GM12878 (cell line): ENCODE data around the gene CCR2. TPM values are rescaled to one million over a fixed set of nuclear protein-coding genes. Genes with fewer than 3 reads are reported as not detected.

Source experiments
- ATAC-seq: fragments of 200-7000 bp; cut with Tn5 transposase; 3 replicates; pipeline ENCODE4 v1.9.1; 2020; ENCODE audit warnings: mild to moderate bottlenecking, moderate library complexity
- BruUV-seq: library from RNA; stranded (reverse); fragments of 400-500 nt; replicated peaks from 2 replicates; lab custom pipeline; 2021; lab: Mats Ljungman, UMichigan
- CTCF ChIA-PET: fragments of 300-600 bp; sonication (Branson Sonifier 250); formaldehyde crosslinking; extraction: SDS; loops from one replicate; lab custom pipeline; 2021; ENCODE audit warnings: inconsistent platforms; lab: Yijun Ruan, JAX
- POLR2A ChIA-PET: fragments of 350-600 bp; formaldehyde crosslinking; extraction: SDS; loops from one replicate; lab custom pipeline; 2021; ENCODE audit warnings: inconsistent platforms; lab: Charles Lee
- RAD21 ChIA-PET: fragments of 300-600 bp; sonication (Branson Sonifier 250); formaldehyde crosslinking; loops from one replicate; lab custom pipeline; 2023; ENCODE audit warnings: antibody characterized with exemption; ENCODE audit not compliant: unreplicated experiment; lab: Charles Lee
- SMC1A ChIA-PET: fragments of 300-600 bp; sonication (Branson Sonifier 250); formaldehyde crosslinking; loops from one replicate; lab custom pipeline; 2023; ENCODE audit not compliant: unreplicated experiment, uncharacterized antibody; lab: Charles Lee
- DNase-seq: peaks from one replicate; pipeline ENCODE4 v3.0.0-alpha.2; 2011; ENCODE audit warnings: low read depth, low spot score
- FAIRE-seq: peaks from 3 replicates; lab custom pipeline; 2011; peaks lifted over from hg19 to GRCh38; lab: Jason Lieb, UNC
- H2AFZ ChIP-seq: 2 replicates; pipeline ENCODE4 v1.6.0; 2011; ENCODE audit warnings: low read depth, low read length, control low read depth; ENCODE audit not compliant: control insufficient read depth
- H3K27ac ChIP-seq: 2 replicates; pipeline ENCODE4 v1.5.1; 2011; ENCODE audit warnings: control low read depth; ENCODE audit not compliant: control insufficient read depth, insufficient read depth
- H3K27me3 ChIP-seq, 2 experiments: replicated peaks in 1 of 2; 2 replicates each; pipeline versions ENCODE4 v1.6.0 to v1.6.1; 2011; ENCODE audit warnings: low read length in 1 of 2; ENCODE audit not compliant: control insufficient read depth in 2 of 2, insufficient read depth in 2 of 2
- H3K36me3 ChIP-seq, 2 experiments: 2 replicates each; pipeline ENCODE4 v1.5.1; 2011; ENCODE audit warnings: low read length in 1 of 2; ENCODE audit not compliant: control insufficient read depth in 2 of 2, insufficient read depth in 2 of 2
- H3K4me1 ChIP-seq: 2 replicates; pipeline ENCODE4 v1.6.1; 2011; ENCODE audit warnings: mild to moderate bottlenecking, low read length, moderate library complexity, mixed read lengths; ENCODE audit not compliant: control insufficient read depth, insufficient read depth
- H3K4me2 ChIP-seq: 2 replicates; pipeline ENCODE4 v1.6.0; 2011; ENCODE audit warnings: control low read depth; ENCODE audit not compliant: control insufficient read depth, insufficient read depth
- H3K4me3 ChIP-seq: fragments of 200-600 bp; sonication (generic); 2 replicates; pipeline ENCODE4 v1.5.1; 2016
- H3K79me2 ChIP-seq: 2 replicates; pipeline ENCODE4 v1.6.0; 2011; ENCODE audit warnings: low read length; ENCODE audit not compliant: control insufficient read depth, insufficient read depth
- H3K9ac ChIP-seq: 2 replicates; pipeline ENCODE4 v1.8.0; 2011; ENCODE audit warnings: low read length, control low read depth, mixed read lengths; ENCODE audit not compliant: control insufficient read depth, insufficient read depth
- H3K9me3 ChIP-seq: replicated peaks from 3 replicates; pipeline ENCODE4 v1.5.1; 2011; ENCODE audit warnings: mild to moderate bottlenecking, low read length; ENCODE audit not compliant: control insufficient read depth, insufficient read depth
- H4K20me1 ChIP-seq: 2 replicates; pipeline ENCODE4 v1.6.0; 2011; ENCODE audit not compliant: control insufficient read depth, insufficient read depth
- BACH1 ChIP-seq: fragments of 450-650 bp; IDR thresholded peaks from 2 replicates; pipeline ENCODE4 v1.6.1; 2017; ENCODE audit warnings: mild to moderate bottlenecking, borderline replicate concordance
- BCL3 ChIP-seq: IDR thresholded peaks from 2 replicates; pipeline ENCODE4 v1.6.1; 2011; ENCODE audit warnings: borderline replicate concordance, low read depth, mild to moderate bottlenecking, moderate library complexity, low read length; ENCODE audit not compliant: insufficient read depth, poor library complexity, severe bottlenecking
- CEBPZ ChIP-seq: fragments of 150-350 bp; IDR thresholded peaks from 2 replicates; pipeline ENCODE4 v1.6.1; 2016; ENCODE audit warnings: low read depth, low read length
- CHD1 ChIP-seq: IDR thresholded peaks from 2 replicates; pipeline ENCODE4 v1.6.1; 2012; ENCODE audit warnings: low read depth, low read length, improper control_type of control experiment
- CREM ChIP-seq: IDR thresholded peaks from 2 replicates; pipeline ENCODE4 v1.6.1; 2014; ENCODE audit warnings: antibody characterized with exemption, low read depth
- E2F4 ChIP-seq: IDR thresholded peaks from 2 replicates; pipeline ENCODE4 v1.6.1; 2012; ENCODE audit warnings: low read depth, low read length, improper control_type of control experiment
- EP300 ChIP-seq, 2 experiments: fragments of 150-350 bp in 1 of 2; IDR thresholded peaks; 2 replicates each; pipeline ENCODE4 v1.6.1; 2011 to 2012; ENCODE audit warnings: low read depth in 2 of 2, low read length in 2 of 2, borderline replicate concordance in 1 of 2, improper control_type of control experiment in 1 of 2, inconsistent platforms in 1 of 2; ENCODE audit not compliant: control insufficient read depth in 1 of 2
- JUNB ChIP-seq: IDR thresholded peaks from 2 replicates; pipeline ENCODE4 v1.6.1; 2016; ENCODE audit warnings: antibody characterized with exemption, mild to moderate bottlenecking
- JUND ChIP-seq: IDR thresholded peaks from 2 replicates; pipeline ENCODE4 v1.6.1; 2012; ENCODE audit warnings: low read depth, mild to moderate bottlenecking, low read length, improper control_type of control experiment, moderate library complexity
- MEF2B ChIP-seq: fragments of 450-650 bp; IDR thresholded peaks from 2 replicates; pipeline ENCODE4 v1.6.1; 2018; ENCODE audit warnings: mild to moderate bottlenecking, moderate library complexity; ENCODE audit not compliant: partially characterized antibody, poor library complexity, severe bottlenecking
- NRF1 ChIP-seq: conservative IDR thresholded peaks from 2 replicates; pipeline ENCODE4 v1.6.1; 2011; ENCODE audit warnings: mild to moderate bottlenecking, low read depth, low read length, improper control_type of control experiment
- POU2F2 ChIP-seq: IDR thresholded peaks from 3 replicates; pipeline ENCODE4 v1.6.1; 2011; ENCODE audit warnings: low read depth, mild to moderate bottlenecking, low read length, borderline replicate concordance
- RCOR1 ChIP-seq: conservative IDR thresholded peaks from 2 replicates; pipeline ENCODE4 v1.6.1; 2012; ENCODE audit warnings: low read depth, low read length, improper control_type of control experiment
- RELA ChIP-seq: fragments of 450-650 bp; IDR thresholded peaks from 2 replicates; pipeline ENCODE4 v1.8.0; 2014; ENCODE audit warnings: borderline replicate concordance; ENCODE audit not compliant: partially characterized antibody
- SPI1 ChIP-seq: IDR thresholded peaks from 2 replicates; pipeline ENCODE4 v1.6.1; 2011; ENCODE audit warnings: low read depth, mild to moderate bottlenecking, low read length, moderate library complexity, borderline replicate concordance; ENCODE audit not compliant: insufficient read depth
- SUZ12 ChIP-seq: fragments of 200-600 bp; sonication (generic); IDR thresholded peaks from one replicate; pipeline ENCODE4 v1.6.1; 2018; ENCODE audit warnings: antibody characterized with exemption, mild to moderate bottlenecking; ENCODE audit not compliant: unreplicated experiment
- ZBED1 ChIP-seq: IDR thresholded peaks from 2 replicates; pipeline ENCODE4 v1.6.1; 2016; ENCODE audit warnings: borderline replicate concordance
- WGBS: methylation state at CpG from one replicate; pipeline ENCODE4 v1.1.6; 2016; ENCODE audit warnings: low lambda C conversion rate; ENCODE audit not compliant: insufficient replicate concordance, insufficient coverage; ENCODE audit errors: missing lambda C conversion rate; 5-methylcytosine and 5-hydroxymethylcytosine counted together
- in situ Hi-C: fragments of 300-500 bp; cut with MboI; formaldehyde crosslinking; loops from 9 replicates; pipeline ENCODE4 v1.14.3; 2018; ENCODE audit warnings: mixed read lengths
- intact Hi-C: fragments of 100-400 bp; cut with micrococcal nuclease; formaldehyde crosslinking; loops from one replicate; pipeline ENCODE4 v1.14.2; 2022; ENCODE audit not compliant: unreplicated experiment
- polyA plus RNA-seq, 11 experiments: library from polyadenylated mRNA; depleted of rRNA in 4 of 11; unstranded in 6 of 11; stranded (reverse) in 5 of 11; fragments of >200 nt; fragmentation: Nextera tagmentation in 4 of 11; fragmentation: Illumina TruSeq in 1 of 11; extraction: Ambion mirVana in 4 of 11; extraction: Trizol in 1 of 11; gene quantifications; 1 replicate in 1 of 11; 2 replicates in 10 of 11; pipeline versions ENCODE4 v1.2.1 to v1.2.3, GENCODE V29; 2011 to 2016; ENCODE audit warnings: inconsistent platforms in 2 of 11, missing spikeins in 2 of 11, low read depth in 1 of 11
- total RNA-seq, 4 experiments: library from RNA; depleted of rRNA in 3 of 4; stranded (reverse); fragments of >200 nt in 3 of 4; fragmentation: Illumina TruSeq in 1 of 4; extraction: Trizol in 1 of 4; gene quantifications; 2 replicates each; pipeline versions ENCODE4 v1.2.1 to v1.2.3, GENCODE V29; 2013 to 2021

The CCR2 gene
- total and polyA plus RNA-seq, 10 of the 15 experiments (the other 5 are each of a cell fraction or from before 2014, with no cell fraction given), result 1.9 to 4.7 (median 3.5) TPM; not detected in 1

- Histone ChIP-seq H3K36me3 (no peaks in the 10 kb centered on the region), H3K4me1 (peaks cover 20% of the 10 kb centered on the region), H3K4me2 (no peak overlapping the region), H4K20me1 (no peaks in the 10 kb centered on the region), H3K79me2 (no peaks in the 10 kb centered on the region), H3K9ac (no peak overlapping the region), H3K4me3 (no peak overlapping the region), H3K27me3 (no peaks in the 10 kb centered on the region; a peak in 1 of 4 replicates), H2AFZ (no peak overlapping the region), H3K27ac (no peak overlapping the region), H3K9me3 (no peaks in the 10 kb centered on the region; the same call in 2 of the 3 replicates)
- CTCF ChIA-PET, result interaction anchor here (1.4 kb wide), 1 partner anchor 15 kb away, joined by 6 read pairs; no protein-coding TSS in a partner anchor
- BruUV-seq, result no TSS peak
- ATAC-seq (no peak), FAIRE-seq (no peak), DNase-seq (no peak)
- SMC1A ChIA-PET, result no interaction called here
- no peak for TF ChIP-seq NRF1
- no peak for TF ChIP-seq SPI1
- TF ChIP-seq CHD1, result no peak
- TF ChIP-seq E2F4, result no peak
- TF ChIP-seq ZBED1, result no peak
- TF ChIP-seq EP300 (IDR thresholded peaks at IDR 0.05; ENCODE audit: borderline replicate concordance in 1 of 2, control insufficient read depth in 1 of 2, low read depth in 2 of 2, low read length in 2 of 2), result no peak
- TF ChIP-seq POU2F2, result no peak
- TF ChIP-seq BACH1, result no peak
- no peak for TF ChIP-seq SUZ12
- TF ChIP-seq BCL3, result no peak
- no peak for TF ChIP-seq RELA
- TF ChIP-seq CREM, result no peak
- no peak for TF ChIP-seq MEF2B
- no peak for TF ChIP-seq JUNB
- TF ChIP-seq CEBPZ, result no peak
- TF ChIP-seq JUND, result no peak
- no peak for TF ChIP-seq RCOR1
- intact Hi-C loops, result no loop called here
- in situ Hi-C loops, result no loop called here
- POLR2A ChIA-PET, result no interaction called here
- 30% methylated on average over 2 of the region's 2 CpGs for WGBS
- RAD21 ChIA-PET, result interaction anchor here (1.0 kb wide), 1 partner anchor 15 kb away, joined by 3 read pairs; no protein-coding TSS in a partner anchor
Observed at GRCh38 chr3:46393011-46393410, 39.1 kb downstream of the CCR2 start.
